Colonic mucosa (tissue), 4 donors: ENCODE results near the gene SNRPB. TPM values are rescaled to one million over a fixed set of nuclear protein-coding genes. Genes with fewer than 3 reads are reported as not detected.

Source experiments
- DNase-seq: peaks from one replicate; pipeline ENCODE4 v3.0.0-alpha.2; 2020
- H3K27ac ChIP-seq: fragments of 200-600 bp; one replicate; pipeline ENCODE4 v1.8.0; 2021
- H3K27me3 ChIP-seq: fragments of 200-600 bp; one replicate; pipeline ENCODE4 v1.8.0; 2021
- H3K36me3 ChIP-seq: fragments of 200-600 bp; one replicate; pipeline ENCODE4 v1.8.0; 2021
- H3K4me1 ChIP-seq: fragments of 200-600 bp; one replicate; pipeline ENCODE4 v1.8.0; 2021; ENCODE audit warnings: mild to moderate bottlenecking
- H3K4me3 ChIP-seq: fragments of 200-600 bp; one replicate; pipeline ENCODE4 v1.8.0; 2021
- H3K9ac ChIP-seq, 2 donors: one replicate each; pipeline ENCODE4 v1.7.0; 2013; ENCODE audit warnings: control low read depth in 2 of 2, low read depth in 2 of 2, low read length in 2 of 2
- H3K9me3 ChIP-seq: fragments of 200-600 bp; one replicate; pipeline ENCODE4 v1.8.0; 2021
- intact Hi-C: fragments of 100-400 bp; cut with DNase I; formaldehyde crosslinking; loops from one replicate; pipeline ENCODE4 v1.14.1; 2022
- total RNA-seq, 2 donors: library from RNA; stranded (reverse); fragmentation: NEBNext Ultra II Directional in 1 of 2; extraction: Animal tissue kit (Norgen Biotek cat#: 25700) in 1 of 2; gene quantifications; one replicate each; pipeline ENCODE4 v1.2.1, GENCODE V29; 2021
- TF ChIP-seq, protein P1 (sequence below): fragments of 200-600 bp; IDR thresholded peaks from one replicate; pipeline ENCODE4 v1.8.0; 2022; ENCODE audit warnings: antibody characterized with exemption, mild to moderate bottlenecking
- donor health status: healthy.
- donor health status: DM: no; HTN: no; CAD: no.
- donor health status: DM: no; HTN: no; CAD: no.

The SNRPB gene
- total RNA-seq, 2 donors from 2014 or later: 150 to 311 TPM

DNA sequence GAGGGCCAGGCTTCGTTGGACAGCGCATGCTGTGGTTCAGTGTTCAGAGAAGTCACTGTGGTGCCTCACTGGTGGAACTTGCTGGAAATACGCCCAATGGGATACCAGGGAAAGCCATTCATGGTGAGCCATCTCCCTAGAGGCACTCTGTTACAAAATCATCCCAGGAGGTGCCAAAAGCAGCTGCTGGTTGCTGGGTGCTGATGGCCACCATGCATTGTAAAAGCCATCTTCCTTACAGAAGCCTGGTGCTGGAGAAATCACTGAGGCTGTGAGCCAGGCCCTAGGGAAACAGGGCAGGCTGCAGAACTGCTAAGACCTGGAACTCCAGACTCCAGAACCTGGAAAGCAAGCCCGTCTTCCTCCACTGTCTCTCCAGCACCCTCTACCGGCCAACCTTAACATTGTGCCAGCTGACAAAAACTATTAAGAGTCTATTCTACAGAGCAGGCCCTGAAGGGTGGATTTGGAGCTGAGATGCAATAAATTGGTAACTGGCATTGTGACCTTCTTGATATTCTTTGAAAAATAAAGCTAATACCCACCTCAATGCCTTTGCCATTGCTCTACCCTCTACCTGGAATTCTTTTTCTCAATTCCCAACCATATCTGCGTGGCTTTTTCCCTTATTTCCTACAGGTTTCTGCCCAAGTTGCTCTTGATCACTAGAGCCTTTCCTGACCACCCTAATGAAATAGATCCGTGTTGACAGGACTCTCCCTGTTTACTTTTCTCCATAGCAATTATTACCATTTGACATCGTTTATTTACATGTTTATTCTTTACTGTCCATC lies 18.5 kb downstream of the SNRPB start:
- no peaks in the 10 kb centered on the region for H3K4me1 ChIP-seq
- H3K27me3 ChIP-seq: no peaks in the 10 kb centered on the region
- TF ChIP-seq, protein P1, sequence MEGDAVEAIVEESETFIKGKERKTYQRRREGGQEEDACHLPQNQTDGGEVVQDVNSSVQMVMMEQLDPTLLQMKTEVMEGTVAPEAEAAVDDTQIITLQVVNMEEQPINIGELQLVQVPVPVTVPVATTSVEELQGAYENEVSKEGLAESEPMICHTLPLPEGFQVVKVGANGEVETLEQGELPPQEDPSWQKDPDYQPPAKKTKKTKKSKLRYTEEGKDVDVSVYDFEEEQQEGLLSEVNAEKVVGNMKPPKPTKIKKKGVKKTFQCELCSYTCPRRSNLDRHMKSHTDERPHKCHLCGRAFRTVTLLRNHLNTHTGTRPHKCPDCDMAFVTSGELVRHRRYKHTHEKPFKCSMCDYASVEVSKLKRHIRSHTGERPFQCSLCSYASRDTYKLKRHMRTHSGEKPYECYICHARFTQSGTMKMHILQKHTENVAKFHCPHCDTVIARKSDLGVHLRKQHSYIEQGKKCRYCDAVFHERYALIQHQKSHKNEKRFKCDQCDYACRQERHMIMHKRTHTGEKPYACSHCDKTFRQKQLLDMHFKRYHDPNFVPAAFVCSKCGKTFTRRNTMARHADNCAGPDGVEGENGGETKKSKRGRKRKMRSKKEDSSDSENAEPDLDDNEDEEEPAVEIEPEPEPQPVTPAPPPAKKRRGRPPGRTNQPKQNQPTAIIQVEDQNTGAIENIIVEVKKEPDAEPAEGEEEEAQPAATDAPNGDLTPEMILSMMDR: peak; percentile 86
- no peaks in the 10 kb centered on the region for H3K9me3 ChIP-seq
- no peak overlapping the region for H3K9ac ChIP-seq
- no peak overlapping the region for H3K27ac ChIP-seq
- no peaks in the 10 kb centered on the region for H3K36me3 ChIP-seq
- peak; percentile 81 for DNase-seq
- intact Hi-C loops: loop anchor here (5.0 kb wide), 1 partner anchor 245 kb away; no protein-coding TSS in a partner anchor
- H3K4me3 ChIP-seq: no peak overlapping the region

- no peaks in the 10 kb centered on the region for H3K36me3 ChIP-seq
- H3K9me3 ChIP-seq: no peaks in the 10 kb centered on the region
- H3K9ac ChIP-seq: no peak overlapping the region
- TF ChIP-seq, protein P1: no peak
- H3K27ac ChIP-seq: no peak overlapping the region
- no peaks in the 10 kb centered on the region for H3K27me3 ChIP-seq
- H3K4me1 ChIP-seq: no peaks in the 10 kb centered on the region
- no peak overlapping the region for H3K4me3 ChIP-seq
- no peak for DNase-seq
- intact Hi-C loops: loop anchor here (5.0 kb wide), 1 partner anchor 244 kb away; no protein-coding TSS in a partner anchor
Observed at GRCh38 chr20:2451422-2451821, 19.2 kb downstream of the SNRPB start.

DNA sequence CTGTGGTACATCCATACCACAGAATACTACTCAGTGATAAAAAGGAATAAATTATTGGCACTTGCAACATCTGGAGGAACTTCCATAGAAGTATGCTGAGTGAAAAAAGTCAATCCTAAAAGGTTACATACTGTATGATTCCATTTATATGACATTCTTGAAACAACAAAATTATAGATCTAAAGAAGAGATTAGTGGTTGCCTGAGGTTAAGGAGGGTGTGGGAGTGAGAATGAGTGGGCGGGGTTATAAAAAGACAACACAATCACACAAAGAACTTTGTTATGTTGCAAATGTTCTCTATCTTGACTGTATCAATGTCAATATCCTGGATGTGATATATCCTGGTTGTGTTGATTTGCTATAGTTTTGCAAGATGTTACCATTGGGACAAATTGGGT lies 21.2 kb downstream of the SNRPB start:
- Histone ChIP-seq H3K9me3 (no peaks in the 10 kb centered on the region), H3K4me3 (no peak overlapping the region), H3K9ac (no peak overlapping the region), H3K36me3 (no peaks in the 10 kb centered on the region), H3K27ac (no peak overlapping the region), H3K27me3 (no peaks in the 10 kb centered on the region), H3K4me1 (no peaks in the 10 kb centered on the region)
- TF ChIP-seq, protein P1: no peak
- intact Hi-C loops: no loop called here
- no peak for DNase-seq

DNA sequence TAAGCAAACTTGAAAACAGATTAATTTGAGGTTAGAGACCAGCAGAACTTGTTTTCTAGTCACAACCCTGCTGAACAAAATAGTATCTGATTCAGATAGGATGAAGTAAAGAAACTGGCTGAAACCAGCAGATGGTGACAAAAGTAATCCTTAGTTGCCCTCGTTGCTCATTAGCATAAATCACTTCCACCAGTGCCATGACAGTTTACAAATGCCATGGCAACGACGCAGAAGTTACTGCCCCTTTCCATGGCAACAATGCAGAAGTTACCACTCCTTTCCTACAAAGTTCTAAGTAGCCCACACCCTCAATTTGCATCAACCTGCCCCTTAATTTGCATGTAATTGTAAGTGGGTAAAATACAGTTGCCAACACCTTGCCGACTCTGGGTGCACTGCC lies 23.7 kb downstream of the SNRPB start:
- H3K9ac ChIP-seq: no peak overlapping the region
- no peaks in the 10 kb centered on the region for H3K4me1 ChIP-seq
- intact Hi-C loops: no loop called here
- no peaks in the 10 kb centered on the region for H3K36me3 ChIP-seq
- no peaks in the 10 kb centered on the region for H3K27me3 ChIP-seq
- no peak overlapping the region for H3K4me3 ChIP-seq
- H3K27ac ChIP-seq: no peak overlapping the region
- no peak for DNase-seq
- TF ChIP-seq, protein P1: no peak
- H3K9me3 ChIP-seq: no peaks in the 10 kb centered on the region

DNA sequence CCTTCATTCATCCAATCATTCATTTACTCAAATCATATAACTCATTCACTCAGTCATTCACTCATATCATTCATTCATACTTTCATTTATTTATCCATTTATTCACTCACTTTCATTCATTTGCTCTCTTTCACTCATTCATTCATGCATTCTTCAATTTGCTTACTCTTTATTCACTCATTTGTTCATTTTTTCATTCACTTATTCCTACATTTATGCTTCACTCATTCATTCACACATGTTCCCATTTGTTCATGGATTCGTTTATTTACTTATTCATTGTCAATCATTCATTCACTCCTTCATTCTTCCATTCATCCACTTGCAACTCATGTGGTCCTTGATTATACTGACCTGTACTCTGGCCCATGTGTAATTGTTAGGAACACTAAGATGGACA lies 39.4 kb downstream of the SNRPB start:
- no peak for DNase-seq
- no peaks in the 10 kb centered on the region for H3K36me3 ChIP-seq
- no peak overlapping the region for H3K4me3 ChIP-seq
- H3K9me3 ChIP-seq: no peaks in the 10 kb centered on the region
- TF ChIP-seq, protein P1: no peak
- no peak overlapping the region for H3K9ac ChIP-seq
- H3K4me1 ChIP-seq: no peaks in the 10 kb centered on the region
- intact Hi-C loops: no loop called here
- no peak overlapping the region for H3K27ac ChIP-seq
- H3K27me3 ChIP-seq: no peaks in the 10 kb centered on the region
